ENCODE results near the gene AQP9.
"Not testable (repeated sequence)": the region's sequence is repeated elsewhere in the genome, so short reads cannot be mapped to it uniquely, and the experiment has no call there.

The AQP9 gene

GRCh38 chr15:58182460-58183163, 44.4 kb downstream of the AQP9 start:
- peak; percentile 9 for DNase-seq

- no peak for DNase-seq
Measured at GRCh38 chr15:58185439-58185838, 47.3 kb downstream of the AQP9 start.

- no peak for DNase-seq
Measured at GRCh38 chr15:58189148-58189811, 51.1 kb downstream of the AQP9 start.

GRCh38 chr15:58190419-58190818, 52.2 kb downstream of the AQP9 start:
- DNase-seq = no peak

GRCh38 chr15:58193636-58194035, 55.5 kb downstream of the AQP9 start:
- DNase-seq = not testable (repeated sequence)

GRCh38 chr15:58200739-58201138, 62.6 kb downstream of the AQP9 start:
- DNase-seq = no peak

- no peak for DNase-seq
Measured at GRCh38 chr15:58201516-58201915, 63.3 kb downstream of the AQP9 start.

- DNase-seq = no peak
Measured at GRCh38 chr15:58203537-58203936, 65.4 kb downstream of the AQP9 start.

- no peak for DNase-seq
Measured at GRCh38 chr15:58206151-58206550, 68.0 kb downstream of the AQP9 start.

GRCh38 chr15:58208217-58208616, 70.0 kb downstream of the AQP9 start:
- not testable (repeated sequence) for DNase-seq

- peak; percentile 20 for DNase-seq
Measured at GRCh38 chr15:58209007-58209481, 70.9 kb downstream of the AQP9 start.

- DNase-seq = not testable (repeated sequence)
Measured at GRCh38 chr15:58210031-58210430, 71.8 kb downstream of the AQP9 start.

- DNase-seq = no peak
Measured at GRCh38 chr15:58212909-58213526, 74.8 kb downstream of the AQP9 start.

GRCh38 chr15:58213587-58214338, 75.6 kb downstream of the AQP9 start:
- DNase-seq = no peak

- no peak for DNase-seq
Measured at GRCh38 chr15:58214591-58215340, 76.6 kb downstream of the AQP9 start.

GRCh38 chr15:58217460-58217859, 79.3 kb downstream of the AQP9 start:
- no peak for DNase-seq

GRCh38 chr15:58221591-58222241, 83.5 kb downstream of the AQP9 start:
- DNase-seq = no peak

GRCh38 chr15:58222679-58223078, 84.5 kb downstream of the AQP9 start:
- DNase-seq = no peak

GRCh38 chr15:58223432-58223831, 85.3 kb downstream of the AQP9 start:
- DNase-seq = no peak

GRCh38 chr15:58224068-58224467, 85.9 kb downstream of the AQP9 start:
- DNase-seq = no peak

GRCh38 chr15:58227706-58228543, 89.7 kb downstream of the AQP9 start:
- DNase-seq = peak; percentile 75

All from CD4-positive, alpha-beta T cell treated with Interleukin-17A for 4 hours (primary cell).